Neutrophil (primary cell): ENCODE results near the gene HAAO.

Source experiments
- H3K27ac ChIP-seq: fragments of 200-600 bp; sonication (generic); 2 replicates; pipeline ENCODE4 v1.5.1; 2016; ENCODE audit warnings: mild to moderate bottlenecking, moderate library complexity
- H3K27me3 ChIP-seq: fragments of 200-600 bp; sonication (generic); 2 replicates; pipeline ENCODE4 v1.6.0; 2016; ENCODE audit warnings: mild to moderate bottlenecking
- H3K36me3 ChIP-seq: fragments of 200-600 bp; sonication (generic); 2 replicates; pipeline ENCODE4 v1.5.1; 2017
- H3K4me1 ChIP-seq, 2 experiments: fragments of 200-600 bp in 1 of 2; sonication (generic) in 1 of 2; 1 replicate in 1 of 2; 2 replicates in 1 of 2; pipeline versions ENCODE4 v1.5.1 to v1.6.1; 2013 to 2016; ENCODE audit warnings: low read depth in 1 of 2, low read length in 1 of 2, mild to moderate bottlenecking in 1 of 2, moderate library complexity in 1 of 2; ENCODE audit not compliant: control insufficient read depth in 1 of 2, insufficient read depth in 1 of 2
- H3K4me3 ChIP-seq, 2 experiments: fragments of 200-600 bp in 1 of 2; sonication (generic) in 1 of 2; 1 replicate in 1 of 2; 2 replicates in 1 of 2; pipeline ENCODE4 v1.5.1; 2013 to 2016; ENCODE audit warnings: low read depth in 1 of 2, low read length in 1 of 2, mild to moderate bottlenecking in 1 of 2, moderate library complexity in 1 of 2
- H3K9me3 ChIP-seq: fragments of 200-600 bp; sonication (generic); 2 replicates; pipeline ENCODE4 v1.5.1; 2016
- CTCF ChIP-seq: fragments of 200-600 bp; sonication (generic); IDR thresholded peaks from 2 replicates; pipeline ENCODE4 v1.5.1; 2016; ENCODE audit warnings: antibody characterized with exemption

HAAO gene

GRCh38 chr2:42823744-42824453 lies 31.5 kb upstream of the HAAO start:
- Histone ChIP-seq H3K27me3 (no peaks in the 10 kb centered on the region), H3K36me3 (no peaks in the 10 kb centered on the region), H3K27ac (no peak overlapping the region), H3K4me3 (no peak overlapping the region), H3K4me1 (peaks cover 13 to 16% of the 10 kb centered on the region in 2 experiments), H3K9me3 (no peaks in the 10 kb centered on the region)
- no peak for TF ChIP-seq CTCF

GRCh38 chr2:42819160-42819559 lies 26.8 kb upstream of the HAAO start:
- TF ChIP-seq CTCF = no peak
- Histone ChIP-seq H3K27ac (no peak overlapping the region), H3K4me1 (no peaks in the 10 kb centered on the region), H3K9me3 (peaks cover 11% of the 10 kb centered on the region), H3K4me3 (no peak overlapping the region), H3K36me3 (no peaks in the 10 kb centered on the region), H3K27me3 (no peaks in the 10 kb centered on the region)

- Histone ChIP-seq H3K4me1 (peaks cover 9% of the 10 kb centered on the region in 2 experiments), H3K27me3 (peaks cover 10% of the 10 kb centered on the region), H3K36me3 (no peaks in the 10 kb centered on the region), H3K9me3 (peaks cover 17% of the 10 kb centered on the region), H3K4me3 (no peak overlapping the region), H3K27ac (no peak overlapping the region)
- no peak for TF ChIP-seq CTCF
These were observed 23.3 kb upstream of the HAAO start for GRCh38 chr2:42815726-42816125.

GRCh38 chr2:42813763-42814162 lies 21.4 kb upstream of the HAAO start:
- Histone ChIP-seq H3K4me3 (no peak overlapping the region), H3K27me3 (peaks cover 10% of the 10 kb centered on the region), H3K36me3 (no peaks in the 10 kb centered on the region), H3K4me1 (peaks cover 19 to 21% of the 10 kb centered on the region in 2 experiments), H3K9me3 (peaks cover 17% of the 10 kb centered on the region), H3K27ac (no peak overlapping the region)
- no peak for TF ChIP-seq CTCF

GRCh38 chr2:42812899-42813479 lies 20.6 kb upstream of the HAAO start:
- peaks cover 19 to 21% of the 10 kb centered on the region in 2 experiments for H3K4me1 ChIP-seq
- no peak for TF ChIP-seq CTCF
- peaks cover 10% of the 10 kb centered on the region for H3K27me3 ChIP-seq
- no peak overlapping the region for H3K4me3 ChIP-seq
- H3K9me3 ChIP-seq = peaks cover 17% of the 10 kb centered on the region
- no peaks in the 10 kb centered on the region for H3K36me3 ChIP-seq
- no peak overlapping the region for H3K27ac ChIP-seq
